SJCRH30 (cell line): ENCODE data around the gene SEMA7A. TPM values are rescaled to one million over a fixed set of nuclear protein-coding genes. Genes with fewer than 3 reads are reported as not detected.

Experiments used
- DNase-seq, 2 experiments: peaks; one replicate each; pipeline ENCODE4 v3.0.0-alpha.2; 2015 to 2020
- H3K27ac ChIP-seq: fragments of 250-450 bp; sonication (Bioruptor Pico); 2 replicates; pipeline ENCODE4 v1.5.1; 2020; ENCODE audit warnings: mild to moderate bottlenecking, moderate library complexity
- H3K27me3 ChIP-seq: fragments of 250-450 bp; sonication (Bioruptor Pico); 2 replicates; pipeline ENCODE4 v1.5.1; 2020; ENCODE audit warnings: mild to moderate bottlenecking, moderate library complexity
- H3K36me3 ChIP-seq: fragments of 250-450 bp; sonication (Bioruptor Pico); 2 replicates; pipeline ENCODE4 v1.5.1; 2020; ENCODE audit warnings: mild to moderate bottlenecking, moderate library complexity
- H3K4me1 ChIP-seq: fragments of 250-450 bp; sonication (Bioruptor Pico); 2 replicates; pipeline ENCODE4 v1.5.1; 2020; ENCODE audit warnings: mild to moderate bottlenecking, moderate library complexity
- H3K4me3 ChIP-seq: fragments of 250-450 bp; sonication (Bioruptor Pico); 2 replicates; pipeline ENCODE4 v1.5.1; 2020; ENCODE audit warnings: mild to moderate bottlenecking, moderate library complexity
- H3K9me3 ChIP-seq: fragments of 250-450 bp; sonication (Bioruptor Pico); replicated peaks from 2 replicates; pipeline ENCODE4 v1.5.1; 2020; ENCODE audit warnings: mild to moderate bottlenecking, moderate library complexity
- total RNA-seq: library from RNA; depleted of rRNA; stranded (reverse); fragments of >200 nt; shearing (Covaris generic); gene quantifications from 2 replicates; pipeline ENCODE4 v1.2.3, GENCODE V29; 2014

SEMA7A gene
- total RNA-seq, 1 experiment from 2014 or later, result 2.6 TPM

GRCh38 chr15:74377831-74378766, 55.7 kb downstream of the SEMA7A start:
- H3K36me3 ChIP-seq, result no peaks in the 10 kb centered on the region
- no peak overlapping the region for H3K27ac ChIP-seq
- H3K9me3 ChIP-seq, result no peaks in the 10 kb centered on the region
- no peaks in the 10 kb centered on the region for H3K27me3 ChIP-seq
- no peak overlapping the region for H3K4me3 ChIP-seq
- no peak for DNase-seq
- no peaks in the 10 kb centered on the region for H3K4me1 ChIP-seq

DNA sequence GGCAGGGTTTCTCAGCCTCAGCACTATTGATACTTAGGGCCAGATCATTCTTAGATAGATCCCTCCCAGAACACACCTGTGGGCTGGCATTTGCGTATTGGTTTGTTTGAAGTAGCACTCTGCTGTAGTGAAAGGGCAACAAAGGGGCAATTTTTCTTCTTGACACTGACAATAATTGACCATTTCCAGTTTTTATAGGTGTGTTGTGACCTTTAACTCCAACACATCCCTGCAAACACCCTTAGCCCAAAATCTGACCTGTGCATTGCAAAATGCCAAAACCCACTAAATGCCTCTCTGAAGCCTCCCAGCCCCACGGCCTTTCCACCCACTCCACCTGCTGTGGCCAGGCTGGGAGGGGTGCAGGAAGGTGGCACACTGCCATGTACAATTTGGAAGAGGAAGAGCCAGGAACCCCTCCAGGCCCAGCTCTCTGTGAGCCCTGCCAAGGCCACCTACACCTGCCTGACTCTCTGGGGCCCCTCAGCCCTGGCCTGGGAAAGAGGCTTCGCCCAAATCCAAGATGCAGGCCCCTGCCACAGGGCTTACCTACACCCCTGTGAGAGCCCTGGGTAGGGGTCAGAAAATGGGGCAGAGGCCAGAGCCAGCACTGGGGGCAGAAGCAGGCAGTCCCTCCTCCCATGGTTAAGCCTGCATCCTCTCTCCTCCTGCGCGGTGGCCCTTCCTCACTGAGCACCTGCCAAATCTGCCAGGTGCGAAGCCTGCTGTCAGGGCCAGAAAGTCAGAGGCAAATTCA, 56.8 kb downstream of the SEMA7A start:
- DNase-seq, result no peak
- Histone ChIP-seq H3K4me1 (no peaks in the 10 kb centered on the region), H3K36me3 (no peaks in the 10 kb centered on the region), H3K27me3 (no peaks in the 10 kb centered on the region), H3K27ac (no peak overlapping the region), H3K9me3 (no peaks in the 10 kb centered on the region), H3K4me3 (no peak overlapping the region)

- no peak for DNase-seq
- no peaks in the 10 kb centered on the region for H3K4me1 ChIP-seq
- H3K27ac ChIP-seq, result no peak overlapping the region
- no peaks in the 10 kb centered on the region for H3K9me3 ChIP-seq
- H3K27me3 ChIP-seq, result no peaks in the 10 kb centered on the region
- no peak overlapping the region for H3K4me3 ChIP-seq
- no peaks in the 10 kb centered on the region for H3K36me3 ChIP-seq
Observed at GRCh38 chr15:74376226-74376625, 57.5 kb downstream of the SEMA7A start.

- no peaks in the 10 kb centered on the region for H3K36me3 ChIP-seq
- peak; percentile 80 to 88 for DNase-seq
- H3K27ac ChIP-seq, result no peak overlapping the region
- H3K4me3 ChIP-seq, result no peak overlapping the region
- H3K27me3 ChIP-seq, result peaks cover 6% of the 10 kb centered on the region; the same call in 1 of the 2 replicates
- H3K4me1 ChIP-seq, result 0 out of 2 replicates have a peak, but pooled peaks cover 3% of the 10 kb centered on the region
- H3K9me3 ChIP-seq, result no peaks in the 10 kb centered on the region
Observed at GRCh38 chr15:74375303-74375693, 58.5 kb downstream of the SEMA7A start.

- H3K9me3 ChIP-seq, result no peaks in the 10 kb centered on the region
- peak overlapping the region; percentile 57 for H3K4me3 ChIP-seq
- H3K27ac ChIP-seq, result no peak overlapping the region
Observed at GRCh38 chr15:74374648-74375302, 59.0 kb downstream of the SEMA7A start.

GRCh38 chr15:74373731-74374647, 59.8 kb downstream of the SEMA7A start:
- Histone ChIP-seq H3K27ac (no peak overlapping the region), H3K36me3 (no peaks in the 10 kb centered on the region), H3K4me1 (0 out of 2 replicates have a peak, but pooled peaks cover 3% of the 10 kb centered on the region), H3K4me3 (peak overlapping the region; percentile 57), H3K9me3 (no peaks in the 10 kb centered on the region), H3K27me3 (peaks cover 7% of the 10 kb centered on the region; the same call in 1 of the 2 replicates)
- peak; percentile 92 to 94 for DNase-seq

More at GRCh38 chr15:74374648-74375302, 59.0 kb downstream of the SEMA7A start:
- 0 out of 2 replicates have a peak, but pooled peaks cover 3% of the 10 kb centered on the region for H3K4me1 ChIP-seq
- no peaks in the 10 kb centered on the region for H3K36me3 ChIP-seq
- peaks cover 7% of the 10 kb centered on the region; the same call in 1 of the 2 replicates for H3K27me3 ChIP-seq
- no peak for DNase-seq

- Histone ChIP-seq H3K27ac (no peak overlapping the region), H3K27me3 (peaks cover 7% of the 10 kb centered on the region; the same call in 1 of the 2 replicates), H3K4me3 (no peak overlapping the region), H3K36me3 (no peaks in the 10 kb centered on the region), H3K4me1 (0 out of 2 replicates have a peak, but pooled peaks cover 3% of the 10 kb centered on the region), H3K9me3 (no peaks in the 10 kb centered on the region)
- no peak for DNase-seq
Observed at GRCh38 chr15:74373056-74373650, 60.6 kb downstream of the SEMA7A start.

DNA sequence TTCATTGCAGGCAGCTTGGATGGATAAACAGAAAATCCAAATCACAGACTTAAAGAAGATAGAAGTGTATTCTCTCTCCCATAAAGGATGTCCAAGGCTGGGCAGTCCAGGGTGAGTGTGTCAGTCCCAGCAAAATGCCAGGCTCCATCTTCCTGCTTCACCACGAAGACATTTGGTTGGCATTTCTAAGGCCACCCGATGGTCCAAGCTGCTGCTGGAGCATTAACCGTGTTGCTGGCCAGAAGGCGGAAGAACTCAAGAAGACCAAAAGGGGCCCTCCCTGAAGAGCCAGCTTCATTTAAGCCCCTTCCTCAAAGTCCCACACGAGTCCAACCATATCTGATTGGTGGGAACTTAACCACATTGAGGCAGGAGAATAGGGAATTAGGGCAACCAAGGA, 63.3 kb downstream of the SEMA7A start:
- Histone ChIP-seq H3K4me3 (no peak overlapping the region), H3K27ac (no peak overlapping the region), H3K36me3 (no peaks in the 10 kb centered on the region), H3K4me1 (0 out of 2 replicates have a peak, but pooled peaks cover 3% of the 10 kb centered on the region), H3K27me3 (peaks cover 7% of the 10 kb centered on the region; the same call in 1 of the 2 replicates), H3K9me3 (no peaks in the 10 kb centered on the region)
- no peak for DNase-seq

DNA sequence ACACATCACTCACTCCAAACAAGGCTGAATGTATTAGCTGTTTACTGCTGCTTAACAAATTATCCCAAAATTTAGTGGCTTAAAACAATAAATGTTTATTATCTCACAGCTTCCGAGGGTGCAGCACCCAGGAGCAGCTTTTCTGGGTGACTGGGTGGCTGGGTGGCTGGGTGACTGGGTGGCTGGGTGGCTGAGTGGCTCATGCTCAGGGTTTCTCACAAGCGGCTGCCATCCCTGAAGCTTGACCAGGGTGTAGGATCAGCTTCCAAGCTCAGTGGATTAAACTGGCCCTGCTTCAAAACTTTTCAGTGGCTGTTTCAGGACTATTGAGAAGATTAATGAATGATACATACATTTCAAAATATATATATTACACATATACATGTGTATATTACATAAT, 64.0 kb downstream of the SEMA7A start:
- DNase-seq, result no peak
- Histone ChIP-seq H3K4me1 (0 out of 2 replicates have a peak, but pooled peaks cover 3% of the 10 kb centered on the region), H3K9me3 (no peaks in the 10 kb centered on the region), H3K36me3 (no peaks in the 10 kb centered on the region), H3K4me3 (no peak overlapping the region), H3K27me3 (peaks cover 7% of the 10 kb centered on the region; the same call in 1 of the 2 replicates), H3K27ac (no peak overlapping the region)

GRCh38 chr15:74369084-74369745, 64.5 kb downstream of the SEMA7A start:
- Histone ChIP-seq H3K36me3 (no peaks in the 10 kb centered on the region), H3K4me3 (no peak overlapping the region), H3K27ac (no peak overlapping the region), H3K4me1 (0 out of 2 replicates have a peak, but pooled peaks cover 3% of the 10 kb centered on the region), H3K27me3 (peaks cover 7% of the 10 kb centered on the region; the same call in 1 of the 2 replicates), H3K9me3 (no peaks in the 10 kb centered on the region)
- no peak for DNase-seq

DNA sequence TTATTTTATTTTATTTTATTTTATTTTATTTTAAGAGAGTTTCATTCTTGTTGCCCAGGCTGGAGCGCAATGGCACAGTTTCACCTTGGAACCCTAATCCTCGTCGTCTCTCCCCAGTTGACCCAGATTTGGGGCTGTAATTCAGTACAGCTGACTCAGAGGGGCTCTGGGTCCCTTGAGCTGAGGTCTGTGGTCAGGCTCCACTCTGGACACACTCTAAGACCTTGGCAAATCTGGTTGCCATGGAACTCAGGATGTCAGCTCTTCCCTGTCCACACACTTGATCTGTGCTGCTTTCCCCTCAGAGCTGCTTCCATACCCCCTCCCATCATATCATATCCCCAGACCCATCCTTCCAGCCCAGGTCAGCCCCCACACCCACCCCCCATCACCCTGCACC, 65.6 kb downstream of the SEMA7A start:
- 0 out of 2 replicates have a peak, but pooled peaks cover 3% of the 10 kb centered on the region for H3K4me1 ChIP-seq
- no peak overlapping the region for H3K27ac ChIP-seq
- no peak for DNase-seq
- H3K9me3 ChIP-seq, result no peaks in the 10 kb centered on the region
- no peak overlapping the region for H3K4me3 ChIP-seq
- H3K36me3 ChIP-seq, result no peaks in the 10 kb centered on the region
- peaks cover 7% of the 10 kb centered on the region; the same call in 1 of the 2 replicates for H3K27me3 ChIP-seq

- peaks cover 7% of the 10 kb centered on the region; the same call in 1 of the 2 replicates for H3K27me3 ChIP-seq
- no peaks in the 10 kb centered on the region for H3K36me3 ChIP-seq
- no peak within 1 kb of the TSS for H3K27ac ChIP-seq
- H3K4me1 ChIP-seq, result 0 out of 2 replicates have a peak, but pooled peaks cover 3% of the 10 kb centered on the region
- no peaks in the 10 kb centered on the region for H3K9me3 ChIP-seq
- no peak within 1 kb of the TSS for H3K4me3 ChIP-seq
- no peak for DNase-seq
Observed at GRCh38 chr15:74367296-74367854, 66.4 kb downstream of the SEMA7A start, which contains the start of gene CYP11A1. CYP11A1 (minus strand) TSS chr15:74367646; CDS start chr15:74367585, 61 bp downstream.
